B cell (primary cell): ENCODE results near the gene DCTD. TPM values are rescaled to one million over a fixed set of nuclear protein-coding genes. Genes with fewer than 3 reads are reported as not detected.

Experiments
- ATAC-seq: fragments of 200-7000 bp; cut with Tn5 transposase; one replicate; pipeline ENCODE4 v1.10.0; 2021; ENCODE audit warnings: low read depth, mild to moderate bottlenecking, moderate number of reproducible peaks, moderate library complexity
- CTCF ChIA-PET: fragments of 350-600 bp; sonication (Branson Sonifier 250); formaldehyde crosslinking; loops from one replicate; lab custom pipeline; 2021; ENCODE audit warnings: antibody characterized with exemption, inconsistent platforms; lab: Charles Lee
- POLR2A ChIA-PET: fragments of 350-600 bp; sonication (Branson Sonifier 250); formaldehyde crosslinking; loops from one replicate; lab custom pipeline; 2021; ENCODE audit warnings: antibody characterized with exemption; lab: Charles Lee
- DNase-seq: peaks from one replicate; pipeline ENCODE4 v3.0.0; 2013
- H2AFZ ChIP-seq: 2 replicates; pipeline ENCODE4 v1.6.1; 2012; ENCODE audit warnings: mild to moderate bottlenecking, low read depth, low read length; ENCODE audit not compliant: insufficient read depth, poor library complexity, severe bottlenecking
- H3K27ac ChIP-seq, 2 donors: 1 replicate in 1 of 2; 2 replicates in 1 of 2; pipeline ENCODE4 v1.5.1; 2012 to 2013; ENCODE audit warnings: low read length in 2 of 2, mild to moderate bottlenecking in 2 of 2, moderate library complexity in 1 of 2
- H3K27me3 ChIP-seq, 4 experiments: fragments of 200-600 bp in 1 of 4; sonication (generic) in 1 of 4; replicated peaks in 1 of 4; 1 replicate in 2 of 4; 2 replicates in 2 of 4; pipeline versions ENCODE4 v1.6.1 to v1.7.0; 2013 to 2016; ENCODE audit warnings: low read length in 3 of 4, mild to moderate bottlenecking in 2 of 4, mixed read lengths in 1 of 4, moderate library complexity in 1 of 4; ENCODE audit not compliant: insufficient read depth in 4 of 4, control insufficient read depth in 3 of 4; ENCODE audit errors: control extremely low read depth in 1 of 4
- H3K36me3 ChIP-seq, 2 experiments: replicated peaks in 1 of 2; 1 replicate in 1 of 2; 2 replicates in 1 of 2; pipeline versions ENCODE4 v1.6.1 to v1.7.1; 2013; ENCODE audit warnings: low read length in 1 of 2; ENCODE audit not compliant: insufficient read depth in 2 of 2, control insufficient read depth in 1 of 2; ENCODE audit errors: control extremely low read depth in 1 of 2, extremely low read depth in 1 of 2
- H3K4me1 ChIP-seq, 2 donors: fragments of 200-600 bp in 1 of 2; sonication (generic) in 1 of 2; 1 replicate in 1 of 2; 2 replicates in 1 of 2; pipeline versions ENCODE4 v1.5.1 to v1.6.1; 2013 to 2017; ENCODE audit warnings: low read length in 2 of 2; ENCODE audit not compliant: control insufficient read depth in 2 of 2, insufficient read depth in 2 of 2
- H3K4me2 ChIP-seq: replicated peaks from 2 replicates; pipeline ENCODE3; 2012; ENCODE audit warnings: mild to moderate bottlenecking, low read depth, low read length; ENCODE audit not compliant: poor library complexity, severe bottlenecking
- H3K4me3 ChIP-seq, 5 experiments: fragments of 200-600 bp in 1 of 5; sonication (generic) in 1 of 5; 1 replicate in 3 of 5; 2 replicates in 2 of 5; pipeline versions ENCODE4 v1.5.1 to v1.7.0; 2011 to 2016; ENCODE audit warnings: low read length in 4 of 5, mild to moderate bottlenecking in 4 of 5, low read depth in 2 of 5, control low read depth in 1 of 5, moderate library complexity in 1 of 5; ENCODE audit not compliant: insufficient read depth in 1 of 5; ENCODE audit errors: control extremely low read depth in 1 of 5, extremely low read depth in 1 of 5
- H3K79me2 ChIP-seq: fragments of 200-600 bp; sonication (generic); one replicate; pipeline ENCODE4 v1.6.0; 2016; ENCODE audit warnings: low read length; ENCODE audit not compliant: control insufficient read depth, insufficient read depth
- H3K9ac ChIP-seq: fragments of 200-600 bp; sonication (generic); 2 replicates; pipeline ENCODE4 v1.6.1; 2017; ENCODE audit warnings: mild to moderate bottlenecking, low read length, moderate library complexity
- H3K9me3 ChIP-seq, 3 donors: one replicate each; pipeline versions ENCODE4 v1.6.1 to v1.7.1; 2013; ENCODE audit warnings: low read length in 2 of 3; ENCODE audit not compliant: control insufficient read depth in 2 of 3, insufficient read depth in 1 of 3; ENCODE audit errors: control extremely low read depth in 1 of 3
- H4K20me1 ChIP-seq: 2 replicates; pipeline ENCODE4 v1.6.0; 2012; ENCODE audit warnings: mild to moderate bottlenecking, low read length; ENCODE audit not compliant: insufficient read depth, control insufficient read depth, poor library complexity, severe bottlenecking
- H3K27ac Mint-ChIP-seq: one replicate; pipeline ENCODE4 v1.8.0; 2021; ENCODE audit warnings: mixed read lengths
- H3K27me3 Mint-ChIP-seq: one replicate; pipeline ENCODE4 v1.8.0; 2021; ENCODE audit warnings: mixed read lengths
- H3K4me1 Mint-ChIP-seq: one replicate; pipeline ENCODE4 v1.8.0; 2021; ENCODE audit warnings: mixed read lengths
- H3K4me3 Mint-ChIP-seq: one replicate; pipeline ENCODE4 v1.8.0; 2021; ENCODE audit warnings: mixed read lengths
- H3K9me3 Mint-ChIP-seq: one replicate; pipeline ENCODE4 v1.8.0; 2022; ENCODE audit warnings: mixed read lengths; ENCODE audit not compliant: insufficient read depth
- EZH2 ChIP-seq: IDR thresholded peaks from 2 replicates; pipeline ENCODE4 v1.6.1; 2012; ENCODE audit warnings: borderline replicate concordance, low read depth, mild to moderate bottlenecking, moderate library complexity, low read length; ENCODE audit not compliant: insufficient read depth, poor library complexity, severe bottlenecking
- WGBS: methylation state at CpG from one replicate; pipeline ENCODE4 v1.1.5; 2013; ENCODE audit warnings: missing lambda C conversion rate; ENCODE audit not compliant: insufficient coverage; 5-methylcytosine and 5-hydroxymethylcytosine counted together
- intact Hi-C: fragments of 100-400 bp; cut with micrococcal nuclease; formaldehyde crosslinking; loops from one replicate; pipeline ENCODE4 v1.10.0; 2022
- polyA plus RNA-seq: library from polyadenylated mRNA; depleted of rRNA; stranded (reverse); fragments of >200 nt; gene quantifications from 2 replicates; pipeline ENCODE4 v1.2.3, GENCODE V29; 2012
- total RNA-seq, 2 donors: library from RNA; stranded (reverse); fragments of 120-200 nt in 1 of 2; gene quantifications; 1 replicate in 1 of 2; 2 replicates in 1 of 2; pipeline versions ENCODE4 v1.2.3 to v1.2.4, GENCODE V29; 2013 to 2022
- TF ChIP-seq, protein P1 (sequence below): fragments of 200-600 bp; IDR thresholded peaks from one replicate; pipeline ENCODE4 v1.8.0; 2022; ENCODE audit warnings: antibody characterized with exemption, mild to moderate bottlenecking

The DCTD gene
- total and polyA plus RNA-seq, 2 donors (not counting 1 experiment from before 2014, with no cell fraction given): 61.0 to 75.8 TPM

DNA sequence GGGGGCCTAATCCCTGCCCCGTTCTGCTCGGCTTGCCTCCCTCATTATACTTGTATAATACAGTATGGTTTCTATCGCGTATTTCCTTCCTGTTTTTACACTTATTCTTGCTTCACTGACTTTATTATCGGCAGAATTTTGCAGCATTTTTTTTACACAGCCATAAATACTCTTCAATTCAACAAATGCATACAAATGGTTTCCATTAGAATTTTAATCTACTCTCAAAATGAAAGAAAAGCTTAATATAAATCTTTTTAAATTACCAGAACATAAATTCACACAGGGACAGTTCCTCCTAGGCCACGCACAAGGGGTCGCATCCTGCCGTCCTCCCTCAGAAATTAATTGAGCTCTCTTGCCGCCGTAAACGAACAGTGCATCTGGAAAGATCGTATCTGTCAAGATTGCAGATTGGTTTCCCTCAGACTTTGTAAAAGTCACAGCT, 42.9 kb downstream of the DCTD start:
- H3K4me3 Mint-ChIP-seq: no peak overlapping the region
- H3K9ac ChIP-seq: no peak overlapping the region
- H3K4me1 ChIP-seq: peaks cover 15 to 17% of the 10 kb centered on the region in 2 donors
- WGBS: 24% methylated on average over 6 of the region's 12 CpGs
- peak; percentile 53 for ATAC-seq
- ChIA-PET CTCF (no interaction called here), POLR2A (no interaction called here)
- H3K79me2 ChIP-seq: no peaks in the 10 kb centered on the region
- peaks cover 62% of the 10 kb centered on the region for H3K27me3 Mint-ChIP-seq
- peak overlapping the region; percentile 11 for H3K4me2 ChIP-seq
- DNase-seq: peak; percentile 27
- H2AFZ ChIP-seq: no peak overlapping the region
- no peak overlapping the region for H3K27ac ChIP-seq
- intact Hi-C loops: no loop called here
- H3K27ac Mint-ChIP-seq: no peak overlapping the region
- H3K4me1 Mint-ChIP-seq: peaks cover 15% of the 10 kb centered on the region
- no peaks in the 10 kb centered on the region for H4K20me1 ChIP-seq
- no peaks in the 10 kb centered on the region for H3K9me3 Mint-ChIP-seq
- H3K27me3 ChIP-seq: peaks cover 0 to 58% (median 39%) of the 10 kb centered on the region in 4 experiments
- peaks cover 0 to 31% (median 2%) of the 10 kb centered on the region in 3 donors for H3K9me3 ChIP-seq
- TF ChIP-seq, protein P1, sequence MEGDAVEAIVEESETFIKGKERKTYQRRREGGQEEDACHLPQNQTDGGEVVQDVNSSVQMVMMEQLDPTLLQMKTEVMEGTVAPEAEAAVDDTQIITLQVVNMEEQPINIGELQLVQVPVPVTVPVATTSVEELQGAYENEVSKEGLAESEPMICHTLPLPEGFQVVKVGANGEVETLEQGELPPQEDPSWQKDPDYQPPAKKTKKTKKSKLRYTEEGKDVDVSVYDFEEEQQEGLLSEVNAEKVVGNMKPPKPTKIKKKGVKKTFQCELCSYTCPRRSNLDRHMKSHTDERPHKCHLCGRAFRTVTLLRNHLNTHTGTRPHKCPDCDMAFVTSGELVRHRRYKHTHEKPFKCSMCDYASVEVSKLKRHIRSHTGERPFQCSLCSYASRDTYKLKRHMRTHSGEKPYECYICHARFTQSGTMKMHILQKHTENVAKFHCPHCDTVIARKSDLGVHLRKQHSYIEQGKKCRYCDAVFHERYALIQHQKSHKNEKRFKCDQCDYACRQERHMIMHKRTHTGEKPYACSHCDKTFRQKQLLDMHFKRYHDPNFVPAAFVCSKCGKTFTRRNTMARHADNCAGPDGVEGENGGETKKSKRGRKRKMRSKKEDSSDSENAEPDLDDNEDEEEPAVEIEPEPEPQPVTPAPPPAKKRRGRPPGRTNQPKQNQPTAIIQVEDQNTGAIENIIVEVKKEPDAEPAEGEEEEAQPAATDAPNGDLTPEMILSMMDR: no peak
- TF ChIP-seq EZH2: no peak
- no peak overlapping the region for H3K4me3 ChIP-seq
- peaks cover 0 to 2% of the 10 kb centered on the region in 2 experiments for H3K36me3 ChIP-seq

DNA sequence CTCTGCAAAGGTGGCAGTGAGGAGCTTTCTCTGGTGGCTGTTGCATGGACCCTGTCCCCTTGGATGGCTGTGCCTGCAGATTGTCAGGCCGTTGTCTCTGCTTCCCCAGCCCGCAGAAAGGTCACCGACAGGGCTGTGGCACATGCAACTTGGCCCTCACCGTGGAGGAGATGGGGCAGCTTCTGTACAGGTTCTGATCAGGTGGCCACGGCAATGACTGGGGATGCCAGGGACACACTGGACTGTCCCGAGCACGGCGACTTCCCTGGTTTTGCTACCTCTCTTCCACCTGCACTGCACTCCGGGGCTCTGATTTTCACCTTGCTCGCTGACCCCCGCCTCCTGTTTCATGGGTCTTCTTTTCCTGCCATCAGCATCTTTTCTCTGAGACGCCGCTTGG, 43.5 kb downstream of the DCTD start:
- no peak overlapping the region for H3K27ac ChIP-seq
- no peak overlapping the region for H3K9ac ChIP-seq
- H3K9me3 ChIP-seq: peaks cover 0 to 30% (median 2%) of the 10 kb centered on the region in 3 donors
- no peak overlapping the region for H3K27ac Mint-ChIP-seq
- no peaks in the 10 kb centered on the region for H3K9me3 Mint-ChIP-seq
- POLR2A ChIA-PET: no interaction called here
- H3K4me3 Mint-ChIP-seq: no peak overlapping the region
- H4K20me1 ChIP-seq: no peaks in the 10 kb centered on the region
- no peak overlapping the region for H3K4me3 ChIP-seq
- ATAC-seq (no peak), DNase-seq (no peak)
- peaks cover 15% of the 10 kb centered on the region for H3K4me1 Mint-ChIP-seq
- H3K4me2 ChIP-seq: no peak overlapping the region
- H3K36me3 ChIP-seq: peaks cover 0 to 2% of the 10 kb centered on the region in 2 experiments
- H2AFZ ChIP-seq: no peak overlapping the region
- intact Hi-C loops: no loop called here
- WGBS: 97% methylated on average over 8 of the region's 13 CpGs
- CTCF ChIA-PET: no interaction called here
- H3K4me1 ChIP-seq: peaks cover 15 to 17% of the 10 kb centered on the region in 2 donors
- no peaks in the 10 kb centered on the region for H3K79me2 ChIP-seq
- peaks cover 0 to 62% (median 40%) of the 10 kb centered on the region in 4 experiments for H3K27me3 ChIP-seq
- TF ChIP-seq, protein P1: no peak
- peaks cover 66% of the 10 kb centered on the region for H3K27me3 Mint-ChIP-seq
